Stimulated activated CD8-positive, alpha-beta memory T cell treated with anti-CD3 and anti-CD28 coated beads, Interleukin-15, amount 100 ng/mL, for 48 hours (primary cell): Measurements from ENCODE around the gene ILRUN.
"Not testable (repeated sequence)": the region's sequence is repeated elsewhere in the genome, so short reads cannot be mapped to it uniquely, and the experiment has no call there.

ENCODE experiments used
- DNase-seq, 2 donors: peaks; one replicate each; pipeline ENCODE4 v3.0.0-alpha.2; 2020; ENCODE audit warnings: low read depth in 2 of 2

The ILRUN gene

GRCh38 chr6:34696739-34697543, at the start of gene ILRUN:
Gene ILRUN, minus strand, starts transcription at chr6:34696767. Its CDS starts 164 bp downstream, at chr6:34696603.
- DNase-seq = peak; percentile 92 to 93

- DNase-seq = peak in 1 of 2 donors; percentile 15
These were observed 48.9 kb upstream of the ILRUN start for GRCh38 chr6:34745277-34746103.

- DNase-seq = not testable (repeated sequence)
These were observed 47.7 kb upstream of the ILRUN start for GRCh38 chr6:34744294-34744647.

DNA sequence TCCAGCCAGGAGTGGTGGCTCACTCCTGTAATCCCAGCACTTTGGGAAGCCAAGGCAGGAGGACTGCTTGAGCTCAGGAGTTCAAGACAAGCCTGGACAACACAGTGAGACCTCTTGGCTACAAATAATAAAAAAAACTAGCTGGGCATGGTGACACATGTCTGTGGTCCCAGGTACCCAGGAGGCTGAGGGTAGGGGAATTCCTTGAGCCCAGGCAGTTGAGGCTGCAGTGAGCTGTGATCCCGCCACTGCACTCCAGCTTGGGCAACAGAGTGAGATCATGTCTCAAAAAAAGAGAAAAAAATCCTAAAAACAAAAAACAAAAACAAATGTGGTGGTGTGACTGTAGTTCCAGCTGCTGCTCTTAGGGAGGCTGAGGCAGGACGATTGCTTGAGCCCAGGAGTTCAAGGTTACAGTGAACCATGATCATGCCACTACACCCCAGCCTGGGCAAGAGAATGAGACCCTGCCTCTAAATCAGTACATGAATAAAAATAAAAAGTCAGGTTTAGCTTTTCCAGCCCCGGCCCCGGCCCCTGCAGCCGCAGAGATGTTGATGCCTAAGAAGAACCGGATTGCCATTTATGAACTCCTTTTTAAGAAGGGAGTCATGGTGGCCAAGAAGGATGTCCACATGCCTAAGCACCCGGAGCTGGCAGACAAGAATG, 47.2 kb upstream of the ILRUN start:
- no peak for DNase-seq

GRCh38 chr6:34742094-34742493, 45.5 kb upstream of the ILRUN start:
- no peak for DNase-seq

- no peak for DNase-seq
These were observed 40.3 kb upstream of the ILRUN start for GRCh38 chr6:34736823-34737222.

DNA sequence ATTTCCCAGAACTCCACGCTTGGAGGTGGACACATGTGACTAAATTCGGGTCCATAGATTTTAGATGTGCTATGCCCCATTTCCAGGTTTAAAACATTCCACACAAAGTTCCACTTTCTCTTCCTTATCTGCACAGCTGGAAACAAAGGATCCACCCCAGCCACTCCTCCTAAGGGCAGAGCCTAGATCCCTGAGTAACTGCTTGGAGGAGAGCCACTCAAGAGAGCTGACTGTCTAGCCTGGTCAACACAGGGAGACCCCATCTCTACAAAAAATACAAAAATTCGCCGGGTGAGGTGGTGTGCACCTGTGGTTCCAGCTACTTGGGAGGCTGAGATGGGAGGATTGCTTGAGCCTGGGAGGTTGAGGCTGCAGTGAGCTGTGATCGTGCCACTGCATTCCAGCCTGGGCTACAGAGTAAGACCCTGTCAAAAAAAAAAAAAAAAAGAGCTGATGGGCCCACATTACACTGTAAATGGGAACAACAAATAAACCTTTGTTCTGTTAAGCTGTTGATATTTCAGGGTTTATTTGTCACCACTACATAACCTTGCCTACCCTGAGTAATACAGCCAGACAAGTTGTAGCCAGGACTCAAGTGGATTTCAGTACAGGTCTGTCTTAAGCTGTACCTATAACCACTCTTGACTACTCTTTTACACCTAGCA, 35.0 kb upstream of the ILRUN start:
- no peak for DNase-seq

DNA sequence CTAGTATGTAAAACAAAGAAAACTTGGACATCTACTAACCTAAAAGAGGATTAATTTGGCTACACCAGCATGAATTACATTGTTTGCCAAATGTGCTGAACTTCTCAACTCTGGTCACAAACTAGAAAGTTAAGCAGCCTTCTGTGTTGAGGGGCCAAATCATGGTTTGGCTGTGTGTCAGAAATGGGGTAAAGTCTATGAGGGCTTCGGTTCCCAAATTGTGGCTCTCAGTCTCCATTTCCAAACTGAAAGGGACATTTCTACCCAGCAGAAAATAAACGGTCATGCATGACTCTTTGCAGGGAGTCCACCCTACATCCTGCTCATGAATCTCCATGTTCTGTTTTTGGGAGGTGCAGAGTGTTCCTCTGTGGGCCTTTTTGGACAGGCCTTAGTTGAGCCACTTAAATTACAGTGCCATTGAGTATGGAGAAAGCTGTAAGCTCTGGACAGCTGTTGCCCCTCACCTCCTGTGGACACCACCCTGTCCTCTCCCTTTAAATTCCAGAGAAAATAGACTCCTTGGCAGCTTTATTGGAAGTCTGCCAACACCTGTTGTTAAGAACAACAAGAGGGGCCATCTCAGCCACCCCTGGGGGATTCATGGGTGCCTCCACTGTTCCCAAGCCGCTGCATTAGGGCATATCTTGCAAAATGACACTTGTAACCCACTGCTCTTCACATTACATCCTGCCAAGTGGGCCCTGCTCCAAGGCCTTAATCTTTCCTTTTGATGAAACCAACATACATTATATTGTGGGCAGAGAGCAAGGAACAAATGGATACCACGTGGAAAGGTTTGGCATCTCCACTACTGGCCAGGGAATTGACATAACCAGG, 33.3 kb upstream of the ILRUN start:
- DNase-seq = no peak

DNA sequence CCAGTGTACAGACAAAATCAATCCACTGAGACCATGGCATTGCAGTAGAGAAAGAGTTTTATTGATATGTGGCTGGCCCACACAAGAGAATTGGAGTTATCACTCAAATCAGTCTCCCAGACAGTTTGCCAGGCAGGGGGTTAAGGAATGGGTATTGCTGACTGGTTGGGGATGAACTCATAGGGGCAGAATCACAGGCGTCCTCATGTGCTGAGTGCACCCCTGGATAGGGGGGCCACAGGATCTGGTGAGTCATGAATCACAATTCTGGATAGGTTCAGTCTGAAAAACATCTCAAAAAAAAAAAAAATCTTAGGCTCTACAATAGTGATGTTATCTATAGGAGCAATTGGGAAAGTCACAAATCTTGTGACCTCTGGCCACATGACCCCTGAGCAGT, 29.5 kb upstream of the ILRUN start:
- no peak for DNase-seq

DNA sequence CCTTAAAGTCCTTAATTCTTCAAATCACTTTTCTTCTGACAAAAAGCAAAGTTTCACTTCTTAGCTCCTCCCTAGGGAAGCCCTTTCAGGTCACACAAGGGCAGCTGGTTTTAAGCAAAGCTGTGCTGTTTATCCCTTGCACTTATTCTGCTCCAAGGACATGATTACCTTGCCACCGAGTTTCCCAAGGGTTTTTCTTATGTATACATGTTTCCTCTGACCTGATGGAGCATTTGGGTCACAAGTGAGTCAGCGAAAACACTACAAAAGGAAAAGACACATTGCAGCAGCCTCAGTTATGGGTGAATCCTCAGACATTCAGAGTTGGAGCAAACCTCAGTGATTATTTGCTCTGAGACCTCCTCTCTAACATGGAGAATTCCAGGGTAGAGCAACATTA, 26.6 kb upstream of the ILRUN start:
- no peak for DNase-seq

DNA sequence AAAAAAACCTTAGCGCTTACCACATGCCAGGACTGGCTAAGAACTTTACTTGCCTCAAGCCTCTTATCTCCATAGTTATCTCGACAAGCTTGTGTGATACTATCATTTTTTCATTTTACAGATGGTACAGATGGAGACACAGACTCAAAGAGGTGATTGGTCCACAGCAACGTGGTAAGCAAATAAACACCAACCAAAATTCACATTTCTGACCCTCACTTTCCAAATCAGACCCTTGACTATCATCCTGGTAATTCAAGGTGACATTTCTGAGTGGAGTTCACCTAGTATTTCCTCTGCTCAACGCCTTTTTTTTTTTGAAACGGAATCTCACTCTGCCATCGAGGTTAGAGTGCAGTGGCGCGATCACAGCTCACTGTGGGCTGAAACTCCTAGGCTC, 25.9 kb upstream of the ILRUN start:
- no peak for DNase-seq

DNA sequence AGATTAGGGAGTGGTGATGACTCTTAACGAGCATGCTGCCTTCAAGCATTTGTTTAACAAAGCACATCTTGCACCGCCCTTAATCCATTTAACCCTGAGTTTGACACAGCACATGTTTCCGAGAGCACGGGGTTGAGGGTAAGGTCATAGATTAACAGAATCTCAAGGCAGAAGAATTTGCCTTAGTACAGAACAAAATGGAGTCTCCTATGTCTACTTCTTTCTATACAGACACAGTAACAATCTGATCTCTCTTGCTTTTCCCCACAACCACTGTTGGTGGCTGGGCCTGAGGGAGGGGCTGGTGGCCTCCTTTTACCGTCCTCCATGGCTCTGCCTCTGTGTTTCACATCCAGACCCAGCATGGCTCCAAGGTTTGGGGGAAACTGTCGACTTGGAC, 23.6 kb upstream of the ILRUN start:
- DNase-seq = not testable (repeated sequence)

DNA sequence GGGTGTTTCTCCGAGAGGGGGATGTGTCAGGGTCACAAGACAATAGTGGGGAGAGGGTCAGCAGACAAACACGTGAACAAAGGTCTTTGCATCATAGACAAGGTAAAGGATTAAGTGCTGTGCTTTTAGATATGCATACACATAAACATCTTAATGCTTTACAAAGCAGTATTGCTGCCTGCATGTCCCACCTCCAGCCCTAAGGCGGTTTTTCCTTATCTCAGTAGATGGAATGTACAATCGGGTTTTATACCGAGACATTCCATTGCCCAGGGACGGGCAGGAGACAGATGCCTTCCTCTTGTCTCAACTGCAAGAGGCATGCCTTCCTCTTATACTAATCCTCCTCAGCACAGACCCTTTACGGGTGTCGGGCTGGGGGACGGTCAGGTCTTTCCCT, 23.1 kb upstream of the ILRUN start:
- not testable (repeated sequence) for DNase-seq

DNA sequence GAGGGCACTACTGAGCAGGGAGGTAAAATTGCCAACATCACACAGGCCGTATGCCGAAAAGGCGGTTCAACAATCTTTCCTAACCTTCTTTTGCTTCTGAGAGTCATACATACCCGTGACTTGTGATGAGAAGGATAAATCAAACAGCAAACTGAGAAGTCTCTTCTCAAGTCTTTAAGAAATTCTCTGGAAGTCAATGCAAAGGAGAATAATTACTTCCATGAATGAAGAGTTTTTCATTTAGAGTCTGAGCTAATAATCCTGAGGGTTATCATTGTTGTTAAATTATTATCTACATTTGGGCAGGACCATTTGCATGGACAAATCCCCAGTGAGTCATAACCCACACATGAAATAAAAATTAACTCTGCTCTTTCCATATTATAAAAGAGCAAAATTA, 22.4 kb upstream of the ILRUN start:
- DNase-seq = no peak

GRCh38 chr6:34717466-34717865, 20.9 kb upstream of the ILRUN start:
- DNase-seq = no peak

DNA sequence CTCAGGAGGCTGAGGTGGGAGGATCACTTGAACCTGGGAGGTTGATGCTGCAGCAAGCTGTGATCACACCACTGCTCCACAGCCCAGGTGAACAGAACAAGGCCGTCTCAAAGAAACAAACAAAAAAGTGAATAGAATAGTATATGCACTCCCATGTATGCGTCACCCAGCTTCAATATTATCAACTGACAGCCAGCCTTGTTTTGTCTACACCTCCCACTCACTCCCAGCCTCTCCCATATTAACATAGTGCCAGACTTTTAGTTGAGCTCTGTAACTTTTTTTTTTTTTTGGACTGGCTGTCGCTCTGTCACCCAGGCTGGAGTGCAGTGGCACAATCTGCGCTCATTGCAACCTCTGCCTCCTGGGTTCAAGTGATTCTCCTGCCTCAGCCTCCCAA, 18.1 kb upstream of the ILRUN start:
- DNase-seq = no peak

DNA sequence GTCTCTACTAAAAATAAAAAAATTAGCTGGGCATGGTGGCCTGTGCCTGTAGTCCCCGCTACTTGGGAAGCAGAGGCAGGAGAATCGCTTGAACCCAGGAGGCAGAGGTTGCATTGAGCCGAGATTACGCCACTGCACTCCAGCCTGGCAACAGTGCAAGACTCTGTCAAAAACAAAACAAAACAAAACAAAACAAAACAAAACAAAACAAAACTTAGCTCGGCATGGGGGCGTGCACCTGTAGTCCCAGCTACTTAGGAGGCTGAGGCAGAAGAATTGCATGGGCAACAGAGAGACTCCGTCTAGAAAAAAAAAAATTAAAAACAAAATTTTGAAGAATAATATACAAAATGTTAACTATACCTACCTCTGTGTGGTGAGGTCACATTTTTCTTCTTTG, 16.3 kb upstream of the ILRUN start:
- DNase-seq = not testable (repeated sequence)

DNA sequence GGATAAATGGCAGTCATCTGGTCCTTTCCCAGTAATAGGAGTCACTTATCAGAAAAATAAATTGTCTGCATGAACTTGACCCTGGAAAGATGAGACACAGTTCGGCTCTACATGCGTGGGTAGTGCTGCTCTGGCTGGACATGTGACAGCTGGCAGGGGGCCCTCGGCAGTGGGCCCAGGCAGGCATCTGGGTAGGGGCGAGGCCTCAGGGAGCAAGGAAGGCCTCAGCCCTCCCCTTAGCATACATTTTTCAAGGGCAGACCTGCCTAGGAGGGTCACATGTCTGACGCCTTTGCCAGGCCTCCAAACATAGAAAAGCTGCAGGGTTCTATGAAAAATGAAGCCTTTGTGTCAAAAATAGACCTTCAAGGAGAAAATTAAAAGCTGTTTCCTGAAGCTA, 12.8 kb upstream of the ILRUN start:
- no peak for DNase-seq

- no peak for DNase-seq
These were observed 8.7 kb upstream of the ILRUN start for GRCh38 chr6:34705241-34705640.

DNA sequence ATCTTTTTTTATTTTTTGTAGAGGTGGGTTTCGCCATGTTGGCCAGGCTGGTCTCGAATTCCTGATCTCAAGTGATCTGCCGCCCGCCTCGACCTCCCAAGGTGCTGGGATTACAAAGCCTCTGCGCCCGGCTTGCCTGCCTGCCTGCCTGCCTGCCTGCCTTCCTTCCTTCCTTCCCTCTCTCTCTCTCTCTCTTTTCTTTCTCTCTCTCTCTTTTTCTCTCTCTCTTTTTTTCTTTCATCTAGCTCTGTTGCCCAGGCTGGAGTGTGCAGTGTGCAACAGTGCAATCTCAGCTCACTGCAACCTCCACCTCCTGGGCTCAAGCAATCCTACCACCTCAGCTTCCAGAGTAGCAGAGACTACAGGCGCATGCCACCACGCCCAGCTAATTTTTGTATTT, 4.6 kb upstream of the ILRUN start:
- DNase-seq = no peak

GRCh38 chr6:34697904-34698559, 1.5 kb upstream of the ILRUN start:
- no peak for DNase-seq
